HG02759 (cell line): ENCODE data around the gene RS1.

Experiments
- ATAC-seq: cut with Tn5 transposase; IDR thresholded peaks from one replicate; pipeline ENCODE4 v1.9.1; 2021; ENCODE audit warnings: mild to moderate bottlenecking, moderate library complexity; ENCODE audit not compliant: unreplicated experiment

Gene RS1

GRCh38 chrX:18613930-18614639 lies 57.8 kb downstream of the RS1 start:
- ATAC-seq, result no peak

GRCh38 chrX:18607966-18608365 lies 63.9 kb downstream of the RS1 start:
- no peak for ATAC-seq

DNA sequence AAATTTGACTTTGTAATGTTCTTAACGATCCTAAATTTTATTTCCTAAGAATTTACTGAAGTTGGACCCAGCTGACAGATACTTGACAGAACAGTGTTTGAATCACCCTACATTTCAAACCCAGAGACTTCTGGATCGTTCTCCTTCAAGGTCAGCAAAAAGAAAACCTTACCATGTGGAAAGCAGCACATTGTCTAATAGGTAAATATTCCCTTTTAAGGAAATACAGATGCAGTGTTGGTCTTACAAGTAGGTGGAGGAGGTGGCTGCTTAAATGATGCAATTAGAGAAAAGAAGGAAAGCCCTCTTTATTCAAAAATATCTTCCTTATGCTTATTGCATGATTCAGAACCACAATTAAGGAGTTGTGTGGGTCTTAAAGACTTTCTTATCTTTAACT lies 73.5 kb downstream of the RS1 start:
- ATAC-seq, result no peak

DNA sequence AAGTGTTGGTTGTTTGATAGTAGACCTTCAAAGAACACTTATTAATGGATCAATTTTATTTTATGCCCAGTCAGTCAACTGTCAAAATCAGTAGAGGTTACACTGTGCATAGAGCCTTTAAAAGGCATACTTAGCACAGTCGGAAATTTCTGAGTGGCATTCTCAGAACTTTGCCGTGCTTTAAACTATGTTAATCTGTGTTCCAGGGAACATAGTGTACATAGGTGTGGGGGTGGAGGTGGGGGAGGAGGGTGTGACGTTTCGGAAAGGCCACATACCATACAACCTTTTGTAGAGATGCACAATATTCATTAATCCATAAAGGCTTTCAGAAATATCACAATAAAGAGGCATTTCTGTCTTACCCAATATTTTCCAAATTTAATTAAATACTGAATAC lies 75.8 kb downstream of the RS1 start:
- no peak for ATAC-seq

GRCh38 chrX:18594079-18594478 lies 77.8 kb downstream of the RS1 start:
- ATAC-seq, result no peak

- no peak for ATAC-seq
Observed at GRCh38 chrX:18591834-18592233, 80.1 kb downstream of the RS1 start.
